ENCODE measurements around the gene PNLIP. TPM values are rescaled to one million over a fixed set of nuclear protein-coding genes. Genes with fewer than 3 reads are reported as not detected.

The PNLIP gene
- polyA plus RNA-seq, 1 of the 3 experiments (the other 2 are of a cell fraction), result not detected

DNA sequence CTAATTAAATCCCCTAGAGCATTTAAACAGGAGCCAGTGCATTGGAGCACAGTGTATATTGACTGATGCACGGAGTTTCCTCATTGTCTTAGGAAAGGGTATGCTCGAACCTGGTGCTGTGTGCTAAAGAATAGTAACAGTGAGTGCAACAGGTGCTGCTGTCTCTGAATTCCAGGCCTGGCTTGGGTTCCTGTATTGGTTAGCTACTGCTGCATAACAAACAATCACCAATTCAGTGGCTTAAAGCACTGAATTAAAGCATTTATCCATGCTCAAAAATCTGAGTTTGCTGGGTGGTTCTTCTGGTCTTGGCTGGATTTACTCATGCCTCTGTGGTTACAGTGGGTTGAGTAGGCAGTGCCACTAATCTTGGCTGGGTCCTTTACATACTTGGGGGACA lies 43.3 kb downstream of the PNLIP start:
- H3K4me1 ChIP-seq (ENCODE audit: control insufficient read depth in 1 of 2, insufficient read depth in 2 of 2, low read depth in 1 of 2, low read length in 1 of 2), result no peaks in the 10 kb centered on the region

GRCh38 chr10:116589926-116590325 lies 44.2 kb downstream of the PNLIP start:
- ChIA-PET CTCF (interaction anchor here (1.0 to 1.4 kb wide), 3 partner anchors 37 to 585 kb away, joined by 3 to 4 read pairs (median 3); no protein-coding TSS in a partner anchor), POLR2A (no interaction called here)
- no peaks in the 10 kb centered on the region for H3K36me3 ChIP-seq (replicated peaks in 1 of 2; ENCODE audit: control insufficient read depth in 1 of 2, insufficient read depth in 2 of 2, low read length in 1 of 2)
- 24% methylated on average over 2 of the region's 2 CpGs for WGBS (ENCODE audit: low lambda C conversion rate)
- no peak overlapping the region for H3K4me3 ChIP-seq (ENCODE audit: low read depth in 2 of 2, low read length in 1 of 2)
- no peak overlapping the region for H3K4me2 ChIP-seq
- no peaks in the 10 kb centered on the region for H3K79me2 ChIP-seq (ENCODE audit: insufficient read depth)
- no peaks in the 10 kb centered on the region for H3K27me3 ChIP-seq (ENCODE audit: insufficient read depth)
- no peak overlapping the region for H3K27ac ChIP-seq (ENCODE audit: low read depth in 2 of 2, low read length in 1 of 2)
- no peaks in the 10 kb centered on the region for H3F3A ChIP-seq (replicated peaks; ENCODE audit: insufficient read depth)
- H3K9ac ChIP-seq, result no peak overlapping the region
- no peaks in the 10 kb centered on the region for H3K9me2 ChIP-seq
- no peaks in the 10 kb centered on the region for H4K20me1 ChIP-seq (ENCODE audit: insufficient read depth)
- H3K9me3 ChIP-seq, result no peaks in the 10 kb centered on the region
- H3K4me1 ChIP-seq (ENCODE audit: control insufficient read depth in 1 of 2, insufficient read depth in 2 of 2, low read depth in 1 of 2, low read length in 1 of 2), result no peaks in the 10 kb centered on the region
- H2AFZ ChIP-seq (ENCODE audit: low read depth), result no peak overlapping the region
- no peak for DNase-seq
- TF ChIP-seq, protein P1, sequence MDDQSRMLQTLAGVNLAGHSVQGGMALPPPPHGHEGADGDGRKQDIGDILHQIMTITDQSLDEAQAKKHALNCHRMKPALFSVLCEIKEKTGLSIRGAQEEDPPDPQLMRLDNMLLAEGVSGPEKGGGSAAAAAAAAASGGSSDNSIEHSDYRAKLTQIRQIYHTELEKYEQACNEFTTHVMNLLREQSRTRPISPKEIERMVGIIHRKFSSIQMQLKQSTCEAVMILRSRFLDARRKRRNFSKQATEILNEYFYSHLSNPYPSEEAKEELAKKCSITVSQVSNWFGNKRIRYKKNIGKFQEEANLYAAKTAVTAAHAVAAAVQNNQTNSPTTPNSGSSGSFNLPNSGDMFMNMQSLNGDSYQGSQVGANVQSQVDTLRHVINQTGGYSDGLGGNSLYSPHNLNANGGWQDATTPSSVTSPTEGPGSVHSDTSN (IDR thresholded peaks at IDR 0.05), result no peak
- TF ChIP-seq CHD2 (IDR thresholded peaks at IDR 0.05; ENCODE audit: low read length, partially characterized antibody), result no peak
- no peak for TF ChIP-seq TCF12 (IDR thresholded peaks at IDR 0.05)
- TF ChIP-seq NFIC (IDR thresholded peaks at IDR 0.05; ENCODE audit: borderline replicate concordance), result no peak
- TF ChIP-seq, protein P2, sequence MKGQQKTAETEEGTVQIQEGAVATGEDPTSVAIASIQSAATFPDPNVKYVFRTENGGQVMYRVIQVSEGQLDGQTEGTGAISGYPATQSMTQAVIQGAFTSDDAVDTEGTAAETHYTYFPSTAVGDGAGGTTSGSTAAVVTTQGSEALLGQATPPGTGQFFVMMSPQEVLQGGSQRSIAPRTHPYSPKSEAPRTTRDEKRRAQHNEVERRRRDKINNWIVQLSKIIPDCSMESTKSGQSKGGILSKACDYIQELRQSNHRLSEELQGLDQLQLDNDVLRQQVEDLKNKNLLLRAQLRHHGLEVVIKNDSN (IDR thresholded peaks at IDR 0.05; ENCODE audit: borderline replicate concordance, low read depth), result no peak
- TF ChIP-seq TAF1 (IDR thresholded peaks at IDR 0.05; ENCODE audit: borderline replicate concordance, low read depth, low read length), result no peak
- no peak for TF ChIP-seq TEAD4 (IDR thresholded peaks at IDR 0.05; ENCODE audit: borderline replicate concordance, insufficient read depth)
- no peak for TF ChIP-seq YY1 (IDR thresholded peaks at IDR 0.05; ENCODE audit: low read depth)
- no peak for TF ChIP-seq IRF3 (IDR thresholded peaks at IDR 0.05; ENCODE audit: low read depth, low read length)
- no peak for TF ChIP-seq RFX5 (IDR thresholded peaks at IDR 0.05; ENCODE audit: low read length)
- TF ChIP-seq NRF1 (IDR thresholded peaks at IDR 0.05; ENCODE audit: low read depth, low read length), result no peak
- no peak for TF ChIP-seq ELF1 (IDR thresholded peaks at IDR 0.05)
- no peak for TF ChIP-seq RCOR1 (IDR thresholded peaks at IDR 0.05; ENCODE audit: low read length)
- no peak for TF ChIP-seq SIN3A (IDR thresholded peaks at IDR 0.05; ENCODE audit: borderline replicate concordance, low read depth, low read length)
- no peak for TF ChIP-seq MEF2A (IDR thresholded peaks at IDR 0.05; ENCODE audit: borderline replicate concordance, low read depth)

More for the DNA sequence above, 43.3 kb downstream of the PNLIP start:
- 0% methylated on average over 2 of the region's 2 CpGs for WGBS (ENCODE audit: low lambda C conversion rate)
- Histone ChIP-seq H3F3A (replicated peaks; ENCODE audit: insufficient read depth) (no peaks in the 10 kb centered on the region), H4K20me1 (ENCODE audit: insufficient read depth) (no peaks in the 10 kb centered on the region), H3K4me2 (no peak overlapping the region), H3K9me3 (no peaks in the 10 kb centered on the region), H3K27ac (ENCODE audit: low read depth in 2 of 2, low read length in 1 of 2) (no peak overlapping the region), H3K9ac (no peak overlapping the region), H3K27me3 (ENCODE audit: insufficient read depth) (no peaks in the 10 kb centered on the region), H3K36me3 (replicated peaks in 1 of 2; ENCODE audit: control insufficient read depth in 1 of 2, insufficient read depth in 2 of 2, low read length in 1 of 2) (no peaks in the 10 kb centered on the region), H3K9me2 (no peaks in the 10 kb centered on the region), H2AFZ (ENCODE audit: low read depth) (no peak overlapping the region), H3K79me2 (ENCODE audit: insufficient read depth) (no peaks in the 10 kb centered on the region), H3K4me3 (ENCODE audit: low read depth in 2 of 2, low read length in 1 of 2) (no peak overlapping the region)
- TF ChIP-seq NFIC (IDR thresholded peaks at IDR 0.05; ENCODE audit: borderline replicate concordance), result no peak
- no peak for TF ChIP-seq FOXM1 (IDR thresholded peaks at IDR 0.05; ENCODE audit: low read depth)
- TF ChIP-seq POLR2AphosphoS5 (IDR thresholded peaks at IDR 0.05; ENCODE audit: low read depth, low read length), result no peak
- TF ChIP-seq GABPA (IDR thresholded peaks at IDR 0.05; ENCODE audit: low read depth), result no peak
- no peak for TF ChIP-seq GATA2 (CRISPR knock-in tag; IDR thresholded peaks at IDR 0.05)
- no peak for TF ChIP-seq TEAD4 (IDR thresholded peaks at IDR 0.05; ENCODE audit: borderline replicate concordance, insufficient read depth)
- TF ChIP-seq USF2 (IDR thresholded peaks at IDR 0.05; ENCODE audit: borderline replicate concordance, low read depth, low read length), result no peak
- no peak for TF ChIP-seq CTCF (IDR thresholded peaks at IDR 0.05)
- no peak for TF ChIP-seq FOXJ3 (CRISPR knock-in tag; IDR thresholded peaks at IDR 0.05)
- TF ChIP-seq JUND (IDR thresholded peaks at IDR 0.05), result no peak
- TF ChIP-seq RAD21 (IDR thresholded peaks at IDR 0.05; ENCODE audit: low read length), result no peak
- CTCF ChIA-PET, result interaction anchor here (1.0 to 1.4 kb wide), 2 partner anchors 38 to 74 kb away, joined by 3 to 4 read pairs; no protein-coding TSS in a partner anchor
- DNase-seq, result no peak
- POLR2A ChIA-PET, result no interaction called here
